T-helper 2 cell treated with Interferon-gamma antibody and Interleukin-4, amounts not matched to agents 5 μg/mL and 100 μg/mL, for 36 hours (primary cell): ENCODE results near the gene ATG14.
"Not testable (repeated sequence)": the region's sequence is repeated elsewhere in the genome, so short reads cannot be mapped to it uniquely, and the experiment has no call there.

Experiments
- DNase-seq: peaks from one replicate; pipeline ENCODE4 v3.0.0; 2021; ENCODE audit warnings: low spot score
- H3K27ac Mint-ChIP-seq: one replicate; pipeline ENCODE4 v1.8.0; 2021; ENCODE audit warnings: mild to moderate bottlenecking, mixed read lengths
- H3K27me3 Mint-ChIP-seq: one replicate; pipeline ENCODE4 v1.8.0; 2021; ENCODE audit warnings: low read depth, mixed read lengths
- H3K36me3 Mint-ChIP-seq: one replicate; pipeline ENCODE4 v1.8.0; 2021; ENCODE audit warnings: low read depth, mixed read lengths
- H3K4me1 Mint-ChIP-seq: one replicate; pipeline ENCODE4 v1.8.0; 2021; ENCODE audit warnings: low read depth, mixed read lengths
- H3K4me3 Mint-ChIP-seq: one replicate; pipeline ENCODE4 v1.8.0; 2022; ENCODE audit warnings: mild to moderate bottlenecking, moderate library complexity, mixed read lengths
- H3K9me3 Mint-ChIP-seq: one replicate; pipeline ENCODE4 v1.8.0; 2021; ENCODE audit warnings: mixed read lengths

ATG14 gene

DNA sequence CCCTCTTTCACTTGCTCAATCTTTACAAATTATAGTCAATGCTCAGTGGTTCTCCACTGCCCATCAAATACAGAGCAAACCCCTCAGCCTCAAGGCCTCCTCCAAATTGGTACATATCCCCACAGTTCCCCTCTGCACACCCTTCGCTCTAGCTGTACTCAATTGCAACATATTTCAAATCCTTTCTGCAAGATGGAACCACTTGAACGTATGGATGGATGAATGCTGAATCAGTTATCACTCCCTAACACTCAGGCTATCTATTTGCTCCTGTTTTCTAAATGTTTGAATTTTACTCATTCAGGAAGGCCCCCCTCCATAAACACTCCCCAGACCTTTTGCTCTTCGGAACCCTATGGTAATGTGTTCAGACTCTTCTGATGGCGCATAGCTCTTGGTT, 24.5 kb downstream of the ATG14 start:
- Mint-ChIP-seq H3K27ac (peak overlapping the region; percentile 89), H3K4me3 (peak overlapping the region; percentile 2), H3K36me3 (peaks cover 27% of the 10 kb centered on the region), H3K27me3 (no peaks in the 10 kb centered on the region), H3K4me1 (peaks cover 33% of the 10 kb centered on the region), H3K9me3 (no peaks in the 10 kb centered on the region)
- DNase-seq: no peak

DNA sequence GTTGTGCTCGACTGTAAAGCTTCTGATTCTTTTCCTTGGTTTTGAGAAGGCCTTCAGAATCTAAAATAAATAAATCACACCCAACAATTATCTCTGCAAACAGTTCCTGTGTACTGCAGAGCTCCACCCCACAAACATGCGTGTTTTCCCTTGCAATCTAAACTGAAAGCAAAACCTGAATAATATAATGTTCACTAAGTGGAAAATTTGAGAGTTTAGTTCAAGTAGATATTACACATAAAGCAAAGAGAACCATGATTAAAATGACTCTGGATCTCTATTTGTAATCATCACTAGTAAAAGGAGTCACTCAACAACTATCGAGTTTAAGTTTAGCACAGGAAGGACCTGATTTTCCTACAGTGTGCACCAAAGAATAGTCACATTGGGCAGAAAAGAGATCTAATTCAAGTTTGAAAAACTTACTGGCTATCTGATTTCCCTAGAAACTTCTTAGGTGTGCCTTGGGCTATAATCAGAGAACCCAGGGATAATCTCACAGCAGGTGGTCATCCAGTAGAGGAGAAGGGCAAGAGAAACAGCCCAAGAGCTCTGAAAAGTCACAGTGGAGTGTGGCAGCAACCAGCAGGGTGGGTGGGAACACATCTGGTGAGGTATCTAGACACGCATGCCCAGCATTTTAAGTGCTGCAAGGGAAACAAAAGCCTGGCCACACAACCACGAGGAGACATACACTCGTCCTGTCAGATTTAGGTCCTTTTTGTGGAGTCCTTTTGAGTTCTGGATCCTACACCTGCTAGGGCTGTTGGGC, 25.4 kb downstream of the ATG14 start:
- peak overlapping the region; percentile 90 for H3K27ac Mint-ChIP-seq
- no peaks in the 10 kb centered on the region for H3K27me3 Mint-ChIP-seq
- peaks cover 34% of the 10 kb centered on the region for H3K4me1 Mint-ChIP-seq
- H3K9me3 Mint-ChIP-seq: no peaks in the 10 kb centered on the region
- peak overlapping the region; percentile 25 for H3K4me3 Mint-ChIP-seq
- H3K36me3 Mint-ChIP-seq: peaks cover 32% of the 10 kb centered on the region
- peak; percentile 23 for DNase-seq

DNA sequence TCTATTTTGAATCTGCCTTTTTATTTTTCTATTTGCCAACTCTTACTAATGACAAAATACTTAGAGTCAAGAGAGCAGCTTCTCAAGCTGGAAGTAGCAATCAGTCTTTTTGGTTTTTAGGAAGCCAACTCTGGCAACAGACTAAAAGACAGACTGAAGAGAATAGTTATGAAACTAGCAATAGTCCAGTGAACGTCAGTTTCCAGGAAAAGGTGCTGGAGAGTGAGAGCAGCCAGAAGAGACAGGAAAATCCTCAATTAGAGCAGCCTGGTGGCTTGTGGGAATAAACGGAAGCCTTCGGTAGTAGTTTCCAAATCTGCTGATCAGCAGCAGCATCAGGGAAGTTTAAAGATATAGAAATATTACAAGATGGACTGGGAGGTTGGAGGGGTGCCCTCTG, 27.1 kb downstream of the ATG14 start:
- Mint-ChIP-seq H3K36me3 (peaks cover 39% of the 10 kb centered on the region), H3K27me3 (no peaks in the 10 kb centered on the region), H3K4me3 (no peak overlapping the region), H3K4me1 (peaks cover 34% of the 10 kb centered on the region), H3K27ac (peak overlapping the region; percentile 3), H3K9me3 (no peaks in the 10 kb centered on the region)
- no peak for DNase-seq

DNA sequence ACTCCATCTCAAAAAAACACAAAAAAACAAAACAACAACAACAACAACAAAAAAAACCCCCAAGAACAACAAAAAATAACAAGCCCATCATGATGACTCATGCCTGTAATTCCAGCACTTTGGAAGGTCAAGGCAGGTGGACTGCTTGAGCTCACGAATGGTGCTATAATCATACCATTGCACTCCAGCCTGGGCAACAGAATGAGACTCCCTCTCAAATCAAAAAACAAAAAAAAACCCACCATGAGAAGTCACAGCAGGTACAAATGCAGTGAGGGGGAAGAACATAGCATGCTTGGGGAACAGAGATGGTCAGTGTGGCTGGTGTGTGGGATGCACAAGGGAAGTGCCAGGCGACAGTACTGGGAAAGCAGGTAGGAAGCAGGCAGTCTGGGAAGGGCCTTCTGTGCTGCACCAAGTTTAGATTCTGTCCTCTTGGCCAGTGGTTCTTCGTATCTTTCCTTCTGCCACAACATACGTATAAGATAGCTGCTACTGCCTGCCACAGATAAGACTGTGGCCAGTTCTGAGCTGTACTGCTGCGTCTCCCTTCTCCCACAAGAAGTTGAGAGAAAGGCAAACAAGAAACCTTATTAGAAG, 28.0 kb downstream of the ATG14 start:
- Mint-ChIP-seq H3K36me3 (peaks cover 35% of the 10 kb centered on the region), H3K27ac (no peak overlapping the region), H3K4me1 (peaks cover 33% of the 10 kb centered on the region), H3K4me3 (no peak overlapping the region), H3K9me3 (no peaks in the 10 kb centered on the region), H3K27me3 (no peaks in the 10 kb centered on the region)
- no peak for DNase-seq

DNA sequence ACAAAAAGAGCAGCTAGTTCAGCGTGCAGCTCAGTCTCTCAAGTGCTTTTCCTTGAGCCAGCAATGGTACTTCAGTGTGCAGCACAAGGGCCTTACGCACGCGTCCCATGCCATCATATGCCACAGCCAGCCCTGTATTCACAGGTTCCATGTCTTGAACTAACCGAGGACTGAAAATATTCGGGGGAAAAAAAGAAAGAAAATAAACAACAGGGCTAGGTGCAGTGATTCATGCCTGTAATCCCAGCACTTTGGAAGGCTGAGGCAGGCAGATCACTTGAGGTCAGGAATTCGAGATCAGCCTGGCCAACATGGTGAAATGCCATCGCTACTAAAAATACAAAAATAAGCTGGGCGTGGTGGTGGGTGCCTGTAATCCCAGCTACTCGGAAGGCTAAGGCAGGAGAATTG, 28.6 kb downstream of the ATG14 start:
- DNase-seq, H3K27ac Mint-ChIP-seq, H3K4me3 Mint-ChIP-seq, H3K27me3 Mint-ChIP-seq, H3K9me3 Mint-ChIP-seq: not testable (repeated sequence)
- H3K36me3 Mint-ChIP-seq: peaks cover 35% of the 10 kb centered on the region
- peaks cover 27% of the 10 kb centered on the region for H3K4me1 Mint-ChIP-seq

DNA sequence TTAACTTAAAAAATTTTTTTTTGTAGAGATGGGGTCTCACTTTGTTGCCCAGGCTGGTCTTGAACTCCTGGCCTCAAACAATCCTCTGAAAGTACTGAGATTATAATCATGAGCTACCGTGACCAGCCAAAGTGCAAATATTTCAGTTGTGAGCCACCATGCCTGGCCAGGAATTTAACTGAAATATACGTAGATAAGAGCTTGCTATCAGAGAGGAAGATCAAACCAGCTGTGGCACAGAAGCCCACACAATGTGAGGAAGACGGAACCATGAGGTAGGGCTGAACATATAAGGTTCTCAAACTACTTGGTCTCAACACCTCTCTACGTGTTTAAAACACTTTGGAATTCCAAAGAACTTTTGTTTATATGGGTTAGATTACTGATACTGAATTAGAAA, 29.1 kb downstream of the ATG14 start:
- H3K36me3 Mint-ChIP-seq: peaks cover 36% of the 10 kb centered on the region
- peaks cover 26% of the 10 kb centered on the region for H3K4me1 Mint-ChIP-seq
- no peak overlapping the region for H3K27ac Mint-ChIP-seq
- H3K27me3 Mint-ChIP-seq: no peaks in the 10 kb centered on the region
- H3K4me3 Mint-ChIP-seq: no peak overlapping the region
- no peaks in the 10 kb centered on the region for H3K9me3 Mint-ChIP-seq
- DNase-seq: no peak

DNA sequence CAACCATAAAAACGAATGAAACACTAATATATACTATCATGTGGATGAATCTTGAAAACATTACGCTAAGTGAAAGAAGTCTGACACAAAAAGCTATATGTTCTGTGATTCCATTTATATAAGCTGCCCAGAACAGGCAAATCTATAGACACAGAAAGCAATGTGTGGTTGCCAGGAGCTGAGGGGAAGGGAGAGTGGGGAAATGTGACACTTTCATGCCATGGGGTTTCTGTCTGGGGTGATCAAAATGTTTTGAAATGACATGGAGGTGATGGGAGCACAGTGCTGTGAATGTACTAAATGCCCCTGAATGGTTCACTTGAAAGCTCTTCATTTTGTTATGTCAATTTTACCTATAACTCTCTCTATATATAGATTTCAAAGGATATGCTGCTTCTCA, 30.1 kb downstream of the ATG14 start:
- no peaks in the 10 kb centered on the region for H3K27me3 Mint-ChIP-seq
- no peak for DNase-seq
- peaks cover 18% of the 10 kb centered on the region for H3K4me1 Mint-ChIP-seq
- H3K27ac Mint-ChIP-seq: no peak overlapping the region
- H3K9me3 Mint-ChIP-seq: no peaks in the 10 kb centered on the region
- H3K36me3 Mint-ChIP-seq: peaks cover 37% of the 10 kb centered on the region
- no peak overlapping the region for H3K4me3 Mint-ChIP-seq

DNA sequence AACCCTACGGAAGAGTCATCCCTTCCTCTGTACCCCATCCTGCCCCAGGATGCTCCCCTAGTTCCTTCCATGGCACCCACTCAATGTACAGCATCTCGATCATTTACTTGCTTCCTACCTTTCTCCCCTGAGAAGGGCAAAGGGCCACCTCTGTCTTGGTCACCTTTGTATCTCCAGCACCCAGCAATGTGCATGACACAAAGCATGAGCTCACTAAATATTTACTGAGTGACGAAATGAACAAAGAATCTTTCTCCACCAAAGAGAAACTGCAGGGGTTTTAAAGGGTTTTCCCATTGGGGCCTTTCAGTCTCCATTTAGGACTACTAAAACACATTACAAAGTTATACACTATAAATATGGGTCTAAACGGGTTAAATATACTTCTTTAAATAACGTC, 30.6 kb downstream of the ATG14 start:
- Mint-ChIP-seq H3K36me3 (peaks cover 40% of the 10 kb centered on the region), H3K27ac (no peak overlapping the region), H3K9me3 (no peaks in the 10 kb centered on the region), H3K27me3 (no peaks in the 10 kb centered on the region), H3K4me3 (no peak overlapping the region), H3K4me1 (peaks cover 16% of the 10 kb centered on the region)
- no peak for DNase-seq

DNA sequence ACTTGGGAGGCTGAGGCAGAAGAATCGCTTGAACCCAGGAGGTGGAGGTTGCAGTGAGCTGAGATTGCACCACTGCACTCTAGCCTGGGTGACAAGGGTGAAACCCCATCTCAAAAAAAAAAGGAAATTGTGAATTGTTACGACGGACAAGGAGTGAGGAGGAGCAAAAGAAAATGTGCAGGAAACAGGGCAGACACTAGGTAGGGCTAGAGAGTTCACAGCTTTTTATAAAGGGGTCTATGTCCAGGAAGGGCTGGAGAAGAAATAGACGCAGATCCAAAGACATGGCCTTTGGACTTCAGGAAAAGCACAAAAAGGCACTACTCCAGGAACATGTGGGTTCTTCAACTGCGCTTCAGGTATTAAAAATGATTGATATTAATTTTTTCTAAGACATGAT, 34.4 kb downstream of the ATG14 start:
- peaks cover 45% of the 10 kb centered on the region for H3K36me3 Mint-ChIP-seq
- no peaks in the 10 kb centered on the region for H3K27me3 Mint-ChIP-seq
- DNase-seq: no peak
- no peak overlapping the region for H3K27ac Mint-ChIP-seq
- peaks cover 25% of the 10 kb centered on the region for H3K4me1 Mint-ChIP-seq
- no peaks in the 10 kb centered on the region for H3K9me3 Mint-ChIP-seq
- no peak overlapping the region for H3K4me3 Mint-ChIP-seq

DNA sequence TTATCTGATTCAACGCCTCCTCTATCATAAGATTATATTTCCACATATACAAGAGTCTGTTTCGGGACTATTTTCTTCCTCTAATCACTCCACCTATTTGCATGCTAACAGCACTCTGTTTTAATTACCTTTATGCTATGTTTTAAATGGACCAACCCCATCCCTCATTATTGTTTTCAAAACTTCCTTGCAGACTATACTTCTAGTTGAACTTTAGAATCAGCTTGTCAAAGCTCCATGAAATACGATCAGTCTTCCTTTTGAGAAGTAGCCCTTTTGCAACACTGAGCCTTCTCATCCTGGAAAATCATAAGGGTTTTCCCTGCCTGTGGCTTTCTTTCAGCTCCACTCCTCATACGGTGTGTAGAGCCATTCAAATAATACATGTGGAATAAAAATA, 36.9 kb downstream of the ATG14 start:
- Mint-ChIP-seq H3K27me3 (no peaks in the 10 kb centered on the region), H3K36me3 (peaks cover 37% of the 10 kb centered on the region), H3K9me3 (no peaks in the 10 kb centered on the region), H3K4me3 (peak overlapping the region; percentile 40), H3K4me1 (peaks cover 29% of the 10 kb centered on the region), H3K27ac (peak overlapping the region; percentile 41)
- DNase-seq: no peak

DNA sequence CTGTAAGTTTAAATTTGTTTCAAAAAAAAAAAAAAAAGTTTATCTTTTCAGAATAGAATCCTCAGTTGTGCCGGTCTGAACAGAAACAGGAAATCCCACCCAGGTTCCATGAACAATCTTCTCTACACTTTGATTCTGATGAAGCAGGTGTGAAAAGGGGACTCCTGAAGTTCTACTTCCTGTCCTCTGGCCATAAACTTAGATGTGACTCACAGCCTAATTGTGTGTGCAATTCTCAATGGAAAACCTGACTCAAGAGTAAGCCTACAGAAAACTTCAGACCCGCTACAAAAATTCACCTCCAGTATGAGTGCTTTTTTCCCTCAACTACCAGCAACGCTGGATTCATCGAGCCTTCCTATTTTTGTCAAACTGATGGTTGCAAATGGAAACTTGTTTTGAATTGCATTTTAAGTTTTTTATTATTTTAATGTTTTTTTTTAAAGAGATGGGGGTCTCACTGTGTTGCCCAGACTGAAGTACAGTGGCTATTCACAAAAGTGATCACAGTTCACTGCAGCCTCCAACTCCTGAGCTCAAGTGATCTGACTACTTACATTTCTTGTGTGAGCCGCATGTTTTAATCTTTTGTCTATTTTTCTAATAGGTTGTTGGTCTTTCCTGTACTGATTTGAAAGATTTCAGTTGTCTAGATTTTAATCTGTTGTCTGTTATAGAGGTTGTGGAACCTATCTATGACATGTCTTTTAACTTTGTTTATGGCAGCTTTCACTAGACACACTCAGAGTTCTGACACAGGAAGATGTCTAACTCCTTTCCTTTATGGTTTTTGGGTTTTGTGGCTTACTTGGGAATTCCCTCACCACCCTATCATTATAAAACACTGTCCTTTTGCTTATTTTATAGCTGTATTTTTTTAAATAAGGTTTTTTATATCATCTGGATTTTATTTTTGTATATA, 37.6 kb downstream of the ATG14 start:
- peaks cover 29% of the 10 kb centered on the region for H3K4me1 Mint-ChIP-seq
- H3K9me3 Mint-ChIP-seq: no peaks in the 10 kb centered on the region
- H3K27ac Mint-ChIP-seq: peak overlapping the region; percentile 85
- H3K27me3 Mint-ChIP-seq: no peaks in the 10 kb centered on the region
- DNase-seq: peak; percentile 69
- peak overlapping the region; percentile 48 for H3K4me3 Mint-ChIP-seq
- peaks cover 38% of the 10 kb centered on the region for H3K36me3 Mint-ChIP-seq

DNA sequence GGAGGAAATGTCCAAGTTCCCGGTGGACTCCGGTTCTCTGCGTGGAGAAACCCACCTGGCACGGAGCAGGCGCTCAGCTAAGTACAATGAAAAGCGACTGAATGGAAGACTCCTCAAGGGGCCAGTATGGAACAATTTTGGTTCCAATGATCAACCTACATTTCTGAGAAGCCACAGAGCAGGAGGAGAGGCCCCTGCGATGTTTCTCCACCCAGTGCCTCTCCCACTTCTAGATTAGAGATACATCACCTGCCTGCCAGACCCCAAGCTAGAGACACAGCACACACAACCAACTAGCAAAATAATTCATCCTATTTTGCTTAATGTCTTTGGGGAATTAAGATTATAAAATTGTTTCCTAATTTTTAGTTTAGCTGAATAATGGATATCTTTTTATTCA, 38.8 kb downstream of the ATG14 start:
- no peaks in the 10 kb centered on the region for H3K27me3 Mint-ChIP-seq
- H3K4me3 Mint-ChIP-seq: no peak overlapping the region
- H3K9me3 Mint-ChIP-seq: no peaks in the 10 kb centered on the region
- H3K36me3 Mint-ChIP-seq: peaks cover 38% of the 10 kb centered on the region
- peaks cover 29% of the 10 kb centered on the region for H3K4me1 Mint-ChIP-seq
- no peak overlapping the region for H3K27ac Mint-ChIP-seq
- DNase-seq: no peak

DNA sequence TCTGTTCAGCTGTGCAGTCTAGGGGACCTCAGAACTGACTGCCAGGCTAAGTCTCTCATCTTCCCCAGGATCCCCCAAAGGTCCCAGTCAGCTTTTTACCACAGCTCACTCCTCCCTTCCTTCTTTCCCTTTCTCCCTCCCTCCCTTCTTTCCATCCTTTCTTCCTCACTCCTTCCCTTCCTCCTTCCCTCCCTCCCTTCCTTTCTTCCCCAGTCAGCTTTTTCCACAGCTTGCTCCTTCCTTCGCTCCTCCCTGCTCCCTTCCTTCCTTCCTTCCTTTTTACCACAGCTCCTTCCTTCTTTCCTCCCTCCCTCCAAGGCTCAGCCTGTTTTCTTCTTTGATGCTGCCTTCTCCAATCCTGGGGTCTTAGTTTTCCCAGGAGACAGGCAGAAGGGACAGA, 39.2 kb downstream of the ATG14 start:
- Mint-ChIP-seq H3K9me3 (no peaks in the 10 kb centered on the region), H3K4me1 (peaks cover 29% of the 10 kb centered on the region), H3K27ac (peak overlapping the region; percentile 37), H3K36me3 (peaks cover 38% of the 10 kb centered on the region), H3K27me3 (no peaks in the 10 kb centered on the region), H3K4me3 (no peak overlapping the region)
- no peak for DNase-seq

DNA sequence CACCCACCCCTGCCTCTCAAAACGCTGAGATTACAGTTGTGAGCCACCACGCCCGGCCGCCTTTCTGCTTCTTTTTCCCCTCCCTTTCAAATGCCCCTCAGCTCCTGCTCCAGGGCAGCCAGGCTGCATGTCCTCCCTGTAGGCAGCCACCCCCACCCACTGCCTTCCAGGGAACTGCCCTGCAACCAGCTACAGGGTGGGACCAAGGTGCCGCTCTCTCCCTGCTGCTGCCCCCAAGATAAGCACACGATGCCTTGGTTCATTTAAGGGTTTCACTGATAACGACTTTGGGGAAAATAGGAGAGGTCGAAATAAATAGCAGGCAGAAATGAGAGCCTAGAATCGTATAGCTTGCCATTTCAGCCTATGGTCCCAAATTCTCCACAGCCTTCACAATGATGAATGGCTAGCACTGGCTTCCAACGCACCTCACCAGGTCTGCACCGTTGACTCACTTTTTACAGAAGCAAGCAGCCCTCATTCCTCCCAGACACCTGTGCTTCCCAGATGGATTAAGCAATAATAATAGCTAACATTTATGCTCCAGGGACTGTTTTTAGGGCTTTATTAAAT, 40.7 kb downstream of the ATG14 start:
- no peak overlapping the region for H3K4me3 Mint-ChIP-seq
- peaks cover 25% of the 10 kb centered on the region for H3K4me1 Mint-ChIP-seq
- no peaks in the 10 kb centered on the region for H3K27me3 Mint-ChIP-seq
- no peaks in the 10 kb centered on the region for H3K9me3 Mint-ChIP-seq
- H3K27ac Mint-ChIP-seq: no peak overlapping the region
- peaks cover 28% of the 10 kb centered on the region for H3K36me3 Mint-ChIP-seq
- no peak for DNase-seq
